Tibial nerve (tissue), 4 donors: ENCODE results near the gene EPSTI1.

ENCODE experiments used
- EP300 ChIP-seq, 2 donors: sonication (generic); formaldehyde crosslinking; IDR thresholded peaks; one replicate each; pipeline ENCODE4 v1.6.1; 2017; ENCODE audit warnings: antibody characterized with exemption in 2 of 2, mild to moderate bottlenecking in 1 of 2
- POLR2A ChIP-seq, 2 donors: fragments of 450-650 bp; IDR thresholded peaks; one replicate each; pipeline ENCODE4 v1.6.1; 2017; ENCODE audit warnings: antibody characterized with exemption in 2 of 2, mild to moderate bottlenecking in 2 of 2, moderate library complexity in 2 of 2
- TF ChIP-seq, protein P1 (sequence below), 5 experiments: fragments of 200-600 bp in 3 of 5; fragments of 450-650 bp in 2 of 5; sonication (generic) in 3 of 5; IDR thresholded peaks; one replicate each; pipeline ENCODE4 v1.5.1; 2016 to 2019; ENCODE audit warnings: antibody characterized with exemption in 5 of 5, mild to moderate bottlenecking in 3 of 5, moderate library complexity in 2 of 5

DNA sequence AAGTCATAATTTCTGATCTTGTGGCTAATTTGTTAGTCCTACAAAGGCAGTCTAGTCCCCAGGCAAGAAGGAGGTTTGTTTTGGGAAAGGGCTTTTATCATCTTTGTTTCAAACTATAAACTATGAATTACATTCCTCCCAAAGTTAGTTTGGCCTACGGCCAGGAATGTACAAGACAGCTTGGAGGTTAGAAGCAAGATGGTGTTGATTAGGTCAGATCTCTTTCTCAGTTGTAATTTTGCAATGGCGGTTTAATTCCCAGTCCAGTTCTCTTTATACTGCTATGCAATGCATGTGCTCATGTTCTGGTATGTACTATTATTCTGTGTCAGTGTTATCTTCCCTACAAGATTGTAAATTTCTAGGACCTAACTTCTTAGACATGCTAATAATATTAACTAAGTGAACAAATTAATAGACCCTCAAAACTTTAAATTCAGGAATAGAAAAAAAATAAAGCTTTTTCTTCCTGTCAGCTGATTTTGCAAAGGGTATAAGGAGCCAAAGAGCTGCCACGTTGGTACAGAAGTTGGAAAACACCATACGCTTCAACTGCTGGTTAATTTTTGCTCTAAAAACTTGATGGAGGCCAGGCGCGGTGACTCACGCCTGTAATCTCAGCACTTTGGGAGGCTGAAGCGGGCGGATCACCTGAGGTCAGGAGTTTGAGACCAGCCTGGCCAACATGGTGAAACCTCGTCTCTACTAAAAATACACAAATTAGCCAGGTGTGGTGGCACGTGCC is 30.1 kb upstream of the EPSTI1 start:
- TF ChIP-seq, protein P1, sequence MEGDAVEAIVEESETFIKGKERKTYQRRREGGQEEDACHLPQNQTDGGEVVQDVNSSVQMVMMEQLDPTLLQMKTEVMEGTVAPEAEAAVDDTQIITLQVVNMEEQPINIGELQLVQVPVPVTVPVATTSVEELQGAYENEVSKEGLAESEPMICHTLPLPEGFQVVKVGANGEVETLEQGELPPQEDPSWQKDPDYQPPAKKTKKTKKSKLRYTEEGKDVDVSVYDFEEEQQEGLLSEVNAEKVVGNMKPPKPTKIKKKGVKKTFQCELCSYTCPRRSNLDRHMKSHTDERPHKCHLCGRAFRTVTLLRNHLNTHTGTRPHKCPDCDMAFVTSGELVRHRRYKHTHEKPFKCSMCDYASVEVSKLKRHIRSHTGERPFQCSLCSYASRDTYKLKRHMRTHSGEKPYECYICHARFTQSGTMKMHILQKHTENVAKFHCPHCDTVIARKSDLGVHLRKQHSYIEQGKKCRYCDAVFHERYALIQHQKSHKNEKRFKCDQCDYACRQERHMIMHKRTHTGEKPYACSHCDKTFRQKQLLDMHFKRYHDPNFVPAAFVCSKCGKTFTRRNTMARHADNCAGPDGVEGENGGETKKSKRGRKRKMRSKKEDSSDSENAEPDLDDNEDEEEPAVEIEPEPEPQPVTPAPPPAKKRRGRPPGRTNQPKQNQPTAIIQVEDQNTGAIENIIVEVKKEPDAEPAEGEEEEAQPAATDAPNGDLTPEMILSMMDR (IDR thresholded peaks at IDR 0.05), result no peak
- TF ChIP-seq POLR2A (IDR thresholded peaks at IDR 0.05), result no peak
- no peak for TF ChIP-seq EP300 (IDR thresholded peaks at IDR 0.05)
